Epithelial cell of proximal tubule (primary cell): ENCODE measurements around the gene NID1. TPM values are rescaled to one million over a fixed set of nuclear protein-coding genes. Genes with fewer than 3 reads are reported as not detected.

Experiments used
- DNase-seq: peaks from one replicate; pipeline ENCODE4 v3.0.0-alpha.2; 2011; ENCODE audit warnings: low read depth
- H3K4me3 ChIP-seq: 2 replicates; pipeline ENCODE4 v1.5.1; 2011; ENCODE audit warnings: low read depth, mild to moderate bottlenecking, low read length
- total RNA-seq: library from RNA; depleted of rRNA; stranded (reverse); fragments of >200 nt; gene quantifications from 2 replicates; pipeline ENCODE4 v1.2.3, GENCODE V29; 2015
- TF ChIP-seq, protein P1 (sequence below): conservative IDR thresholded peaks from 2 replicates; pipeline ENCODE4 v1.5.1; 2012; ENCODE audit warnings: low read depth, mild to moderate bottlenecking, low read length

The NID1 gene
- total RNA-seq, 1 donor from 2014 or later: 23.2 TPM

DNA sequence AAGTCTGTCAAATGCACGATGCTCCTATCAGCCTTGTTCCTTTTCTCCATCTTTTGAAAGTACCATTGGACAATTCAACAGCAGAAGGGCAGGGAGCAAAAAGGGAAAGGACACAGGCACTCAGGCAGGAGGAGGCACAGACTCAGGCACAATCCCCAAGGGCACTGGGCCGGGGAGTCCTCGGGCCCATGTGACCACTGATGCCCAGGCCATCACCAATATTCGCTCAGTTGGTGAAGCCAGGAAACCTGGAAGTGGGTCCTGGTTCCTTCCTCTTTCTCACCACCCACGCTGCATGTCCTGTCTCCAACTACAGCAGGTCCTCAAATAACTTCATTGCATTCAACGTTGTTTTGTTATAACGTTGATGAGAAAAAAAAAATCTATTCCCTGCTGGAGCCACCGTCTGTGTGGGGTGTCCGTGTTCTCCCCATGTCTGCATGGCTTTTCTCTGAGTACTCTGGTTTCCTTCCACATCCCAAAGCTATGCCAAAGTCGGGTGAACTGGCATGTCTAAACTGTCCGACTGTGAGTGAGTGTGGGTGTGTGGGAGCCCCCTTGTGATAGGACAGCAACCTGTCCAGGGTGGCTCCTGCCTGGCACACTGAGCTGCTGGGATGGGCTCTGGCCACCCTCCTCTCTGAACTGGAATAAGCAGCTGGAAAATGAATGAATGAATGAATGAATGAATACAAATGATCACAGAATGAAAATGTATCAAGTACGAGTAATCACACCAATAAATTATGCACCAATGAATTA is 12.5 kb downstream of the NID1 start:
- no peak overlapping the region for H3K4me3 ChIP-seq
- no peak for DNase-seq
- TF ChIP-seq, protein P1, sequence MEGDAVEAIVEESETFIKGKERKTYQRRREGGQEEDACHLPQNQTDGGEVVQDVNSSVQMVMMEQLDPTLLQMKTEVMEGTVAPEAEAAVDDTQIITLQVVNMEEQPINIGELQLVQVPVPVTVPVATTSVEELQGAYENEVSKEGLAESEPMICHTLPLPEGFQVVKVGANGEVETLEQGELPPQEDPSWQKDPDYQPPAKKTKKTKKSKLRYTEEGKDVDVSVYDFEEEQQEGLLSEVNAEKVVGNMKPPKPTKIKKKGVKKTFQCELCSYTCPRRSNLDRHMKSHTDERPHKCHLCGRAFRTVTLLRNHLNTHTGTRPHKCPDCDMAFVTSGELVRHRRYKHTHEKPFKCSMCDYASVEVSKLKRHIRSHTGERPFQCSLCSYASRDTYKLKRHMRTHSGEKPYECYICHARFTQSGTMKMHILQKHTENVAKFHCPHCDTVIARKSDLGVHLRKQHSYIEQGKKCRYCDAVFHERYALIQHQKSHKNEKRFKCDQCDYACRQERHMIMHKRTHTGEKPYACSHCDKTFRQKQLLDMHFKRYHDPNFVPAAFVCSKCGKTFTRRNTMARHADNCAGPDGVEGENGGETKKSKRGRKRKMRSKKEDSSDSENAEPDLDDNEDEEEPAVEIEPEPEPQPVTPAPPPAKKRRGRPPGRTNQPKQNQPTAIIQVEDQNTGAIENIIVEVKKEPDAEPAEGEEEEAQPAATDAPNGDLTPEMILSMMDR: no peak

DNA sequence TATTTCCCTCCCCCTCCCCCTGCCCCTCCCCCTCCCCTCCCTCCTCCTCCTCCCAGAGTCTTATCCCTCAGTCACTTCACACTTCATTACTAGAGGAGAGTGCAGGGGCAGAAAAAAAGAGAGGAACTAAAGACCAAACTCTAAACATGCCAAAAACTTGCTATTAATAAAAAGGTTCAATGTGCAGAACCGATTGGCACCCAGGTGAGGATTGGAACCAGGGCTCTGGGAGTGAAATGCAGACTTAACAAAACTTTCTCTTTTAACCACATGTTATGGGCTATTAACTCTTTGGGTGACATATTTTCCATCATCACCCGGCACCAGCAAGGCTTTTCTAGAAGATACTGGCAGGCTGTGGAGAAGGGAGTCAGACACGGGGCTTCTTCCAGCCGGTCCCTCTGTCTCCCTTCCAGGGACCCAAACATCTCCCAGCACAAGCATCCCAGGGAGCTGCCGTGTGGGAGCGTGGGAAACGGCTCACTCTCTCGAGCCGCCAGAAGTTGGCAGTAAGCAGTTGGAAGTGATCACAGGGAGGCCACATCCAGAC is 13.6 kb downstream of the NID1 start:
- TF ChIP-seq, protein P1: no peak
- DNase-seq: no peak
- no peak overlapping the region for H3K4me3 ChIP-seq

DNA sequence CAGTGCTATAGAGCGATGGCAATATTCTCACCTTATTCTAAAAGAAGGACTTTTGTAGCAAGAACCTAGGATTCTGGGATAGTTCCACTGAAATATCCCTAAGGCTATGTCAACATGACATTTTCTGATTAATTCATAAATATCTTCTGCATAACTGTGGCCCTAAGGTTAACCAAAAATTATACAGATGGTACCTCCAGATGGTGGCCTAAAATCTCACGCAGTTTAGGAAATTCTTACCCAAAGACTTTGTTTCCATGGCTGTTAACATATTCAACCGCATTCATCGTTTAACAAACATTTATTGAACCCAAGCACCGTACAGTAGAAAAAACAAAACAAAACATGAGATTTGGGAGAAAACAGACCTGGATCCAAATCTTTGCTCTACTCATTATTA is 19.1 kb downstream of the NID1 start:
- no peak for DNase-seq
- TF ChIP-seq, protein P1: no peak
- H3K4me3 ChIP-seq: no peak overlapping the region

DNA sequence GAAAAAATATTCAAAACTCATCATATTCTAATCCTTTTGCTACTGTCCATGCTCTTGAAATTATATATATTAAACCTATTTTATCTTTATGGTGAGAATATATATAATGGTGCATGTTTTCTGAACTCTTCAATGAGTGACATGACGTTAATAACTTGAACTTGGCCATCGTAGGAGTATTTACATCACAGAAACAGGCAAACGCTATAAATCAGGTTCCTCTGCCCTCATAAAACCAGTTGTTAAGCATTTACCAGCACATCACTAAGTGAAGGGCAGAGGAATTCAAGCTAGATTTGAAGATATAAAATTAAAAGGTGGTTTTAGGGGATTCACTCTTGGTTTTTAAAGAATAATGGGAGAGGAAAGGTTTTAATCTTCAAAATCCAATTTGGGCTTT is 20.5 kb downstream of the NID1 start:
- TF ChIP-seq, protein P1: no peak
- no peak overlapping the region for H3K4me3 ChIP-seq
- DNase-seq: no peak

DNA sequence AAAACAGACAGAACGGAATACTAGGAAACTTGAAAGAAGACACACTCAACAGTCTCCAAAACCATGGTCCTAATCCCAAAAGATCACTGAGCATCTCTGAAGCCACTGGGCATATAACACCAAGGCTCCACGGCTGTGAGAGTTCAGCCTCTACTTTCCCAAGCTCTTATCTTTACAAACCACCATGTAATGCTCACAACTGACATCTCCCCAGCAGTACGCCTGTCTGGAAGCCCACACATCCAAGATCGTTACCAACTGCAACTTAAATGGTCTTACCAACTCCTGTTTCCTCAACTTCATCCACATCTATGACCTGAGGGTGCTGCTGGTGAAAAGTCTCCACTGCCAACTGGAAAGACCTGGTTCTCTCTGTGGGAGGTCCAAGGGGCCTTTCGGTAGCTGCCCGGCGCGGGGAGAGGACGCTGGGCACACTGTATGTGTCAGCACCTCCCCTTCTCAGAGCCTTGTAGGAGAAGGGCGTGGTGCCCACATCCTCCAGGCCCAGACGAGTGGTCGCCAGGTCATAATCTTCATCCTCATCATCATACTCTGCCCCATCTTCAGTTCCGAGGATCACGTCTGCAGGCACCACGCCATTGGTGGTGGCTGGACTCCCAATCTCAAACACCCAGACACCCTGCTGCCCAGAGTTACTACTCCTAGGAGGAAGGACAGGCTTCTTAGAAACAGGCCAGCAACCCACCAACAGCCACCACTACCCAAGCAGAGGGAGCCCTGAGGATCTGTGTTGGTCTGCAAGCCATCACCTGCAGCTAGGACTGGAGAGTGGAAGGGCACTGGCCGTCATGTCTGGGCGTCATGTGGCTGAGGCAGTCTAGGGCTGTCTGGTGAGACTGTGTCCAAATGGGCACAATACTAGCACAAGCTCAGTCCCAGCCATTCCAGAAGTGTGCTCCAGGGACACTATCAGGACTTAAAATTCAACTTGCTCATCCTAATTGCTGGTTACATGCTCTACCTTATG is 23.0 kb downstream of the NID1 start:
- H3K4me3 ChIP-seq: no peak overlapping the region
- TF ChIP-seq, protein P1: no peak
- DNase-seq: no peak

DNA sequence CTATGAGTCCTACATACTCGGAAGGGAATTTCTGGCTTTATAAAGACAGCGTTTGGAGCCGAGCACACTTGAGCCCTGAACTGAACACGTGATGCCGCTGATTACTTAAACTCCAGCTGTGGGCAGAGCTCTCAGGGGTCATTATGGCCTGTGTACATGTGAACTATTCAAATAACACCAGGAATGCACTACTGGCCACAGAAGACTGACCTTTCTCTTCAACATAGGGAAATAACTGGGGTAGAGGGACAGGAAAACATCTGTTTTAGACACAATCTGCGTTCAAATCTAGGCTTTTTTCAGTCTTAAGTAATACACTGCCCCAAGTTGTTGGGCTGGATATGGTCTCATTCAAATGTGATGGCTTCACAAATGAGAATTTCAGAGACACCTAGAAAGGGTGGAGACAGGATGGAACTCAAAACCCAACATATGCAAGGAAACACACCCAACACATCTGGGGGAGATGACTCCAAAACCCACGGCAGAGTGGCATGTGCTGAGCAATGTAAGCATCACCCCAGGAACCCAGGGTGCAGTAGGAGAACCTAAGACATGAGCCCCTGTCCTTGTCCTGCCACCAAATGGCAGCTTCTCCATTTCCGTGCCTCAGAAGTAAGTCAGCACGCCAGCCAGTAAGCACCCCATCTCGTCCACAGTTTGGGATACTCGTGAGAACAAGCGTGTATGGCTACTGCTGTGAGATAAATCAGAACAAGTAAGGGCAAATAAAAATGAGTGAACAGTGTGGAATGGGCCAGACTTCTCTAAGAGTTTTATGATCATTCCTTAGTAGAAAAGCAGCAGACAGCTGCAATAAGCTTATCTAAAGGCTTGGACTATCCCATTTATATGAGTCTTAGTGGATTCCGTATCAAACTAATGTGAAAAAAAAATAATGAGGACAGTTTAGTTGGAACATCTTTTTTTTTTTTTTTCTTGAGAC is 24.9 kb downstream of the NID1 start:
- DNase-seq: no peak
- TF ChIP-seq, protein P1: no peak

More for the DNA sequence above, 24.9 kb downstream of the NID1 start:
- H3K4me3 ChIP-seq: no peak overlapping the region
